SK-N-MC (cell line): Measurements from ENCODE around the gene SMYD1.

Source experiments
- EZH2 ChIP-seq: fragments of 200-600 bp; sonication (generic); IDR thresholded peaks from one replicate; pipeline ENCODE4 v1.6.1; 2017; ENCODE audit warnings: antibody characterized with exemption
- POLR2AphosphoS5 ChIP-seq: IDR thresholded peaks from 2 replicates; pipeline ENCODE4 v1.6.1; 2012; ENCODE audit warnings: mild to moderate bottlenecking, low read depth, low read length, borderline replicate concordance

- no peak for TF ChIP-seq POLR2AphosphoS5
- TF ChIP-seq EZH2, result no peak
Measured at GRCh38 chr2:88100489-88100858, 32.8 kb downstream of the SMYD1 start.
